Stimulated activated CD4-positive, alpha-beta T cell treated with anti-CD3 and anti-CD28 coated beads, Interleukin-1b, Interleukin-23, amount 100 ng/mL, for 48 hours (primary cell): Measurements from ENCODE around the gene KCNH2.

Experiments used
- DNase-seq: peaks from one replicate; pipeline ENCODE4 v3.0.0-alpha.2; 2020

KCNH2 gene

GRCh38 chr7:150901160-150902035, 76.7 kb downstream of the KCNH2 start:
- no peak for DNase-seq

DNA sequence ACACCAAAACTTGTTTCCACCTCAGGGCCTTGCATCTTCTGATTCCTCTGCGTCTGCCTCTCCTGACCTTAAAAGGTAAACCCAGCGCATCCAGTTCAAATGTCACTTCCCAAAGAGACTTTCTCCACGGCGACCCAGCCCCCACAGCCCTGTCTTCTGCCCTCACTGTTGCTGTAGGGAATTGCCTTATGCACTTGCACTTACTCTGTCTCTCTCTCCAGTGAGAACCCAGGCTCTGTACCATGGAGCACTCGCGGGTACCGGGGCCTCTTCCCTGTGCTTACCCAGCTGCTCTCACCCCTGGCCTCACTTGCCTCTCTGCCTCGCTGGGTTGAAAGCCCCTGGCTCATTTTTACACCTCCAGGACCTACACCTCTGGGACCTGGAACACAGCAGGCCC, 77.4 kb downstream of the KCNH2 start:
- no peak for DNase-seq

GRCh38 chr7:150898475-150899011, 79.6 kb downstream of the KCNH2 start:
- peak; percentile 72 for DNase-seq

GRCh38 chr7:150897502-150898474, 80.3 kb downstream of the KCNH2 start:
- DNase-seq: peak; percentile 30

DNA sequence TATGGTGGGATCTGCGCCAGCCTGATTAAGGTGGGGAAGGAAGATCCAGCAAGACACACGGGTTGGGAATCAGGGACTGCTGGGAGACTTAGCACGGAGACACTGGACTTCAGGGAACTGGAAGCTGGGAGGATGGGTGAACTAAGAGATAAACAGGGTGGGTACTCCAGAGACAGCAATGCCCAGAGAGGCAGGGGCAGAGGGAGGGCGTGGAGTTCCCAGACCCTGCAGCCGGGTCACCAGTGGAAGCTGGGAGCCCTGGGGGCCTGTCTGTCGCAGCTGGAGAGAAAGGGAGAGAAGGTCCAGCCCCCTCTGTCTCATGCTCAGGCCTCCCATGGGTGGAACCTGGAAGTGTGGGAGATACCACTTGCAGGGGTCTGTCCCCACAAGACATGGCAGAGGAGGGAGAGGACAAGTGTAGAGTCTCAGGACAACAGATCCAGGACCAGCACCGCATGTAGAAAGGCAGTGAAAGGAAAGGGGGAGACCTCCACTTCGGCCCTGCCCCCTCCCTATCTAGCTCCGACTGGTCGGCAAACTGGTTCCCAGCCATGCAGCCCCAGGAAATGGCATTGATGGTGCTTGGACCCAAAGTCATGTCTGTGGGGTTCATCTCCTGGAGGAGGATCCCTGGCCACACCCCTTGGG, 81.4 kb downstream of the KCNH2 start:
- no peak for DNase-seq

DNA sequence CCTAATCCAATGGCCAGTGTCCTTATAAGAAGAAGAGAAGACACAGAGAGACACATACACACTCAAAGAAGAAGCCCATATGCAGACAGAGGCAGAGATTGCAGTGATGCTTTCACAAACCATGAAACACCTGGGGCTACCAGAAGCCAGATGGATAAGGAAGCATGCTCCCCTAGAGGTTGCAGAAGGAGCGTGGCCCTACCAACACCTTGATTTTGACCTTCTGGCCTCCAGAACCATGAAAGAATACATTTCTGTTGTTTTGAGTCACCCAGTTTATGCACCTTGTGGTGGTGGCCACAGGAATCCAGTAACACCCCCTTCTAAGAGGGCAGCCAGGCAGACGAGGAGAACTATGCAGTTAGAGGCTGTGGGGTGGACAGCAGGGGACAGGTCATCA, 82.3 kb downstream of the KCNH2 start:
- no peak for DNase-seq
